Breast epithelium (tissue), 3 donors: ENCODE measurements around the gene KRTAP5-9.

Source experiments
- CTCF ChIP-seq, 3 donors: fragments of 450-650 bp; IDR thresholded peaks; one replicate each; pipeline ENCODE4 v1.5.1; 2016 to 2017; ENCODE audit warnings: antibody characterized with exemption in 3 of 3, mild to moderate bottlenecking in 3 of 3, moderate library complexity in 3 of 3
- POLR2A ChIP-seq: fragments of 450-650 bp; IDR thresholded peaks from one replicate; pipeline ENCODE4 v1.6.1; 2016; ENCODE audit warnings: antibody characterized with exemption, mild to moderate bottlenecking, moderate library complexity
- POLR2AphosphoS5 ChIP-seq, 3 donors: sonication (generic); formaldehyde crosslinking; IDR thresholded peaks; one replicate each; pipeline ENCODE4 v1.6.1; 2017; ENCODE audit warnings: antibody characterized with exemption in 3 of 3

GRCh38 chr11:71556018-71556417, 7.8 kb downstream of the KRTAP5-9 start:
- TF ChIP-seq POLR2A (no peak), CTCF (IDR thresholded peaks at IDR 0.05) (no peak), POLR2AphosphoS5 (IDR thresholded peaks at IDR 0.05) (no peak)
